Measurements from ENCODE around the gene NUCB1. TPM values are rescaled to one million over a fixed set of nuclear protein-coding genes. Genes with fewer than 3 reads are reported as not detected.
"Not testable (repeated sequence)": the region's sequence is repeated elsewhere in the genome, so short reads cannot be mapped to it uniquely, and the experiment has no call there.

Gene NUCB1
- total RNA-seq, 1 donor from 2014 or later, result 215 TPM

DNA sequence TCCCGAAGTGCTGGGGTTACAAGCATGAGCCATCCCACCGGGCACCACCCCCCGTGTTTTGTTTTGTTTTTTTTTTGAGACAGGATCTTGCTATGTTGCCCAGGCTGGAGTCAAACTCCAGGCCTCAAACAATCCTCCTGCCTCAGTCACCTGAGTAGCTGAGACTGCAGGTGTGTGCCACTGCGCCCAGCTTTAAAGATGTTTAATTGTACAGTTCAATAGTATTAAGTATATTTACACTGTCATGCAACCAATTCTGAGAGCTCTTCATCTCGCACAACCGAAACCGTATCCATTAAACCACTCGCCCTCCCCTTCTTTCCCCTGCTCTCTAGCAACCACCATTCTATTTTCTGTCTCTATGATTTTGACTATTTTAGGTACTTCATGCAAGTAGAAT, 15.6 kb downstream of the NUCB1 start:
- H3K36me3 Mint-ChIP-seq (ENCODE audit: low read depth), result peaks cover 36% of the 10 kb centered on the region

GRCh38 chr19:48918071-48918470, 18.0 kb downstream of the NUCB1 start:
- Mint-ChIP-seq H3K9me3 (ENCODE audit: low read depth) (no peaks in the 10 kb centered on the region), H3K27ac (ENCODE audit: unreplicated experiment) (no peak overlapping the region), H3K36me3 (ENCODE audit: low read depth) (peaks cover 33% of the 10 kb centered on the region), H3K27me3 (ENCODE audit: low read depth) (no peaks in the 10 kb centered on the region), H3K4me1 (ENCODE audit: low read depth) (no peaks in the 10 kb centered on the region), H3K4me3 (ENCODE audit: unreplicated experiment) (no peak overlapping the region)
- TF ChIP-seq, protein P1, sequence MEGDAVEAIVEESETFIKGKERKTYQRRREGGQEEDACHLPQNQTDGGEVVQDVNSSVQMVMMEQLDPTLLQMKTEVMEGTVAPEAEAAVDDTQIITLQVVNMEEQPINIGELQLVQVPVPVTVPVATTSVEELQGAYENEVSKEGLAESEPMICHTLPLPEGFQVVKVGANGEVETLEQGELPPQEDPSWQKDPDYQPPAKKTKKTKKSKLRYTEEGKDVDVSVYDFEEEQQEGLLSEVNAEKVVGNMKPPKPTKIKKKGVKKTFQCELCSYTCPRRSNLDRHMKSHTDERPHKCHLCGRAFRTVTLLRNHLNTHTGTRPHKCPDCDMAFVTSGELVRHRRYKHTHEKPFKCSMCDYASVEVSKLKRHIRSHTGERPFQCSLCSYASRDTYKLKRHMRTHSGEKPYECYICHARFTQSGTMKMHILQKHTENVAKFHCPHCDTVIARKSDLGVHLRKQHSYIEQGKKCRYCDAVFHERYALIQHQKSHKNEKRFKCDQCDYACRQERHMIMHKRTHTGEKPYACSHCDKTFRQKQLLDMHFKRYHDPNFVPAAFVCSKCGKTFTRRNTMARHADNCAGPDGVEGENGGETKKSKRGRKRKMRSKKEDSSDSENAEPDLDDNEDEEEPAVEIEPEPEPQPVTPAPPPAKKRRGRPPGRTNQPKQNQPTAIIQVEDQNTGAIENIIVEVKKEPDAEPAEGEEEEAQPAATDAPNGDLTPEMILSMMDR (IDR thresholded peaks at IDR 0.05), result no peak
- DNase-seq (ENCODE audit: low spot score), result no peak

More for the DNA sequence above, 15.6 kb downstream of the NUCB1 start:
- H3K9me3 Mint-ChIP-seq (ENCODE audit: low read depth), result no peaks in the 10 kb centered on the region
- no peak for DNase-seq (ENCODE audit: low spot score)
- H3K4me1 Mint-ChIP-seq (ENCODE audit: low read depth), result no peaks in the 10 kb centered on the region
- H3K27me3 Mint-ChIP-seq (ENCODE audit: low read depth), result no peaks in the 10 kb centered on the region
- no peak overlapping the region for H3K4me3 Mint-ChIP-seq (ENCODE audit: unreplicated experiment)
- no peak overlapping the region for H3K27ac Mint-ChIP-seq (ENCODE audit: unreplicated experiment)
- TF ChIP-seq, protein P1 (IDR thresholded peaks at IDR 0.05), result no peak

DNA sequence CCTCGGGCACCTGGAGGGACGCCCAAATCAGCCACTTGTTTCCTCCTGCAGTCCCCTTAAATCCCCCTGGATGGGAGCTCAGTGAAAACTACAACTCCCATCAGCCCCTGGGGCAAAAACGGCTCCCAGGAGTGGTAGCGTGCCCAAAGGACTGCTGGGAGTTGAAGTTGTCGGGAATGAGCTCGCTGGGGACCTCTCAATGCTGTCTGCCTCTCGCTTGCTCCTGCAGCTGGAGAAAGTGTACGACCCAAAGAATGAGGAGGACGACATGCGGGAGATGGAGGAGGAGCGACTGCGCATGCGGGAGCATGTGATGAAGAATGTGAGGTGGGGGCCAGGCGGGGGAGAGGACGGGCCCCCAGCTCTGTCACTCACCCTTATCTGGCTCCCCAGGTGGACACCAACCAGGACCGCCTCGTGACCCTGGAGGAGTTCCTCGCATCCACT, 18.7 kb downstream of the NUCB1 start:
- no peaks in the 10 kb centered on the region for H3K27me3 Mint-ChIP-seq (ENCODE audit: low read depth)
- H3K4me3 Mint-ChIP-seq (ENCODE audit: unreplicated experiment), result no peak overlapping the region
- H3K36me3 Mint-ChIP-seq (ENCODE audit: low read depth), result peaks cover 33% of the 10 kb centered on the region
- TF ChIP-seq, protein P1 (IDR thresholded peaks at IDR 0.05), result no peak
- DNase-seq (ENCODE audit: low spot score), result no peak
- H3K9me3 Mint-ChIP-seq (ENCODE audit: low read depth), result no peaks in the 10 kb centered on the region
- no peak overlapping the region for H3K27ac Mint-ChIP-seq (ENCODE audit: unreplicated experiment)
- no peaks in the 10 kb centered on the region for H3K4me1 Mint-ChIP-seq (ENCODE audit: low read depth)

- H3K36me3 Mint-ChIP-seq (ENCODE audit: low read depth), result peaks cover 31% of the 10 kb centered on the region
- H3K9me3 Mint-ChIP-seq (ENCODE audit: low read depth); DNase-seq (ENCODE audit: low spot score); H3K4me3 Mint-ChIP-seq (ENCODE audit: unreplicated experiment); H3K4me1 Mint-ChIP-seq (ENCODE audit: low read depth); H3K27me3 Mint-ChIP-seq (ENCODE audit: low read depth); H3K27ac Mint-ChIP-seq (ENCODE audit: unreplicated experiment): not testable (repeated sequence)
Observed at GRCh38 chr19:48919271-48919670, 19.2 kb downstream of the NUCB1 start.

GRCh38 chr19:48920949-48921348, 20.8 kb downstream of the NUCB1 start:
- H3K4me3 Mint-ChIP-seq (ENCODE audit: unreplicated experiment), result no peak overlapping the region

More at GRCh38 chr19:48920949-48921348, 20.8 kb downstream of the NUCB1 start:
- H3K36me3 Mint-ChIP-seq (ENCODE audit: low read depth), result peaks cover 26% of the 10 kb centered on the region
- DNase-seq (ENCODE audit: low spot score), result no peak
- no peaks in the 10 kb centered on the region for H3K27me3 Mint-ChIP-seq (ENCODE audit: low read depth)
- H3K9me3 Mint-ChIP-seq (ENCODE audit: low read depth), result no peaks in the 10 kb centered on the region
- H3K27ac Mint-ChIP-seq (ENCODE audit: unreplicated experiment), result no peak overlapping the region
- TF ChIP-seq, protein P1 (IDR thresholded peaks at IDR 0.05), result no peak
- peaks cover 7% of the 10 kb centered on the region for H3K4me1 Mint-ChIP-seq (ENCODE audit: low read depth)
